WTC11 (cell line): ENCODE data around the gene MRAS. TPM values are rescaled to one million over a fixed set of nuclear protein-coding genes. Genes with fewer than 3 reads are reported as not detected.

Source experiments
- ATAC-seq: fragments of 200-7000 bp; cut with Tn5 transposase; 2 replicates; pipeline ENCODE4 v1.10.0; 2021; ENCODE audit warnings: mild to moderate bottlenecking, moderate library complexity
- CTCF ChIA-PET: fragments of 300-600 bp; sonication (Branson Sonifier 250); formaldehyde crosslinking; loops from one replicate; lab custom pipeline; 2021; ENCODE audit warnings: antibody characterized with exemption; lab: Charles Lee
- POLR2A ChIA-PET: fragments of 350-600 bp; sonication (Branson Sonifier 250); formaldehyde crosslinking; loops from one replicate; lab custom pipeline; 2021; ENCODE audit warnings: antibody characterized with exemption; lab: Charles Lee
- DNase-seq: peaks from one replicate; pipeline ENCODE4 v3.0.0; 2021; ENCODE audit warnings: low spot score
- H3K27ac Mint-ChIP-seq: 2 replicates; pipeline ENCODE4 v1.8.0; 2021; ENCODE audit warnings: mixed read lengths
- H3K27me3 Mint-ChIP-seq: 2 replicates; pipeline ENCODE4 v1.8.0; 2021; ENCODE audit warnings: low read depth, mild to moderate bottlenecking, moderate library complexity, mixed read lengths
- H3K36me3 Mint-ChIP-seq: 2 replicates; pipeline ENCODE4 v1.8.0; 2021; ENCODE audit warnings: mixed read lengths
- H3K4me1 Mint-ChIP-seq: 2 replicates; pipeline ENCODE4 v1.8.0; 2022; ENCODE audit warnings: mixed read lengths
- H3K4me3 Mint-ChIP-seq: 2 replicates; pipeline ENCODE4 v1.8.0; 2021; ENCODE audit warnings: mild to moderate bottlenecking, moderate library complexity, mixed read lengths
- H3K9me3 Mint-ChIP-seq: 2 replicates; pipeline ENCODE4 v1.8.0; 2021; ENCODE audit warnings: mixed read lengths
- GABPB1 ChIP-seq: sonication (generic); formaldehyde crosslinking; IDR thresholded peaks from 2 replicates; pipeline ENCODE4 v1.8.1; 2023; ENCODE audit warnings: mild to moderate bottlenecking, missing genetic modification reagents
- JAZF1 ChIP-seq: fragments of 250-450 bp; sonication (Bioruptor Pico); IDR thresholded peaks from 2 replicates; pipeline ENCODE4 v1.9.0; 2021; ENCODE audit warnings: moderate library complexity, mild to moderate bottlenecking, inconsistent platforms
- RELA ChIP-seq: sonication (generic); formaldehyde crosslinking; IDR thresholded peaks from 2 replicates; pipeline ENCODE4 v1.8.1; 2022; ENCODE audit warnings: missing genetic modification reagents, mild to moderate bottlenecking, borderline replicate concordance
- SMAD3 ChIP-seq: sonication (generic); formaldehyde crosslinking; IDR thresholded peaks from 2 replicates; pipeline ENCODE4 v1.8.0; 2022; ENCODE audit warnings: missing genetic modification reagents, mild to moderate bottlenecking, borderline replicate concordance
- SMAD4 ChIP-seq: sonication (generic); formaldehyde crosslinking; IDR thresholded peaks from 2 replicates; pipeline ENCODE4 v1.8.0; 2022; ENCODE audit warnings: mild to moderate bottlenecking, missing genetic modification reagents
- SP1 ChIP-seq: sonication (generic); formaldehyde crosslinking; conservative IDR thresholded peaks from 2 replicates; pipeline ENCODE4 v1.8.1; 2022; ENCODE audit warnings: missing genetic modification reagents
- TCF7 ChIP-seq: sonication (generic); formaldehyde crosslinking; IDR thresholded peaks from 2 replicates; pipeline ENCODE4 v1.8.0; 2022; ENCODE audit warnings: mild to moderate bottlenecking, low read depth, missing genetic modification reagents, moderate library complexity
- ZNF121 ChIP-seq: sonication (generic); formaldehyde crosslinking; IDR thresholded peaks from 2 replicates; pipeline ENCODE4 v1.8.0; 2023; ENCODE audit warnings: missing genetic modification reagents
- ZNF317 ChIP-seq: sonication (generic); formaldehyde crosslinking; IDR thresholded peaks from 2 replicates; pipeline ENCODE4 v1.8.1; 2023; ENCODE audit warnings: low read depth, mild to moderate bottlenecking, moderate library complexity, missing genetic modification reagents, borderline replicate concordance
- ZNF396 ChIP-seq: fragments of 250-450 bp; sonication (Bioruptor Pico); IDR thresholded peaks from 2 replicates; pipeline ENCODE4 v1.8.0; 2021; ENCODE audit warnings: mild to moderate bottlenecking, moderate library complexity, borderline replicate concordance
- total RNA-seq: library from RNA; stranded (reverse); gene quantifications from 3 replicates; pipeline ENCODE4 v1.2.3, GENCODE V29; 2021
- TF ChIP-seq, protein P1 (sequence below): sonication (generic); formaldehyde crosslinking; conservative IDR thresholded peaks from 2 replicates; pipeline ENCODE4 v1.8.1; 2023; ENCODE audit warnings: mild to moderate bottlenecking, low read depth, missing genetic modification reagents, moderate library complexity
- TF ChIP-seq, protein P2 (sequence below): sonication (generic); formaldehyde crosslinking; IDR thresholded peaks from 2 replicates; pipeline ENCODE4 v1.8.1; 2022; ENCODE audit warnings: missing genetic modification reagents, borderline replicate concordance
- TF ChIP-seq, protein P3 (sequence below): sonication (generic); formaldehyde crosslinking; IDR thresholded peaks from 2 replicates; pipeline ENCODE4 v1.8.1; 2022; ENCODE audit warnings: low read depth, mild to moderate bottlenecking, moderate library complexity, missing genetic modification reagents, borderline replicate concordance
- TF ChIP-seq, protein P4 (sequence below): sonication (generic); formaldehyde crosslinking; IDR thresholded peaks from 2 replicates; pipeline ENCODE4 v1.8.0; 2022; ENCODE audit warnings: mild to moderate bottlenecking, missing genetic modification reagents
- TF ChIP-seq, protein P5 (sequence below): sonication (generic); formaldehyde crosslinking; IDR thresholded peaks from 2 replicates; pipeline ENCODE4 v1.8.0; 2023; ENCODE audit warnings: mild to moderate bottlenecking, missing genetic modification reagents

The MRAS gene
- total RNA-seq, 1 experiment from 2014 or later: 14.8 TPM

DNA sequence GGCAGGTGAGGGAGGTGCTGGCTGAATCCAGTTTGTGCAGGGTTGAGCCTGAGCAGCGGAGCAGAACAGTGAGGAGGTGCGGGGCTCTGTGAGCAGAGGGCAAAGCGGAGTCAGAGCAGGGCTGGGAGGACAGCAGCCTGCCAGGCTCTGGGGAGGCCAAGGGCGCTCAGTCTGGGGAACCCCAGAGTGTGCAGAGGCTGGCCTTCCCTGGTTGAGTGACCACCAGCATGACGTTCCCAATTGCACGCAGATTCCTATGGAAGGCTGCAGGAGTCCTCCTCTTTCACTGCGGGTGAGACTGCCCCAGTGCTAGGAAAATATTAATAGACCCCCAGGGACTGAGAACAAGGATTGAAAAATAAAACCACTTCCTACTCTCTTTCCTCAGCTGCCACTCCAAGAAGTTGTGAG lies 13.2 kb downstream of the MRAS start:
- H3K27ac Mint-ChIP-seq: no peak overlapping the region
- TF ChIP-seq ZNF317 (CRISPR knock-in tag): no peak
- no peak for TF ChIP-seq TCF7 (CRISPR knock-in tag)
- no peak for TF ChIP-seq SMAD4 (CRISPR knock-in tag)
- no peak for TF ChIP-seq ZNF396
- TF ChIP-seq, protein P1, sequence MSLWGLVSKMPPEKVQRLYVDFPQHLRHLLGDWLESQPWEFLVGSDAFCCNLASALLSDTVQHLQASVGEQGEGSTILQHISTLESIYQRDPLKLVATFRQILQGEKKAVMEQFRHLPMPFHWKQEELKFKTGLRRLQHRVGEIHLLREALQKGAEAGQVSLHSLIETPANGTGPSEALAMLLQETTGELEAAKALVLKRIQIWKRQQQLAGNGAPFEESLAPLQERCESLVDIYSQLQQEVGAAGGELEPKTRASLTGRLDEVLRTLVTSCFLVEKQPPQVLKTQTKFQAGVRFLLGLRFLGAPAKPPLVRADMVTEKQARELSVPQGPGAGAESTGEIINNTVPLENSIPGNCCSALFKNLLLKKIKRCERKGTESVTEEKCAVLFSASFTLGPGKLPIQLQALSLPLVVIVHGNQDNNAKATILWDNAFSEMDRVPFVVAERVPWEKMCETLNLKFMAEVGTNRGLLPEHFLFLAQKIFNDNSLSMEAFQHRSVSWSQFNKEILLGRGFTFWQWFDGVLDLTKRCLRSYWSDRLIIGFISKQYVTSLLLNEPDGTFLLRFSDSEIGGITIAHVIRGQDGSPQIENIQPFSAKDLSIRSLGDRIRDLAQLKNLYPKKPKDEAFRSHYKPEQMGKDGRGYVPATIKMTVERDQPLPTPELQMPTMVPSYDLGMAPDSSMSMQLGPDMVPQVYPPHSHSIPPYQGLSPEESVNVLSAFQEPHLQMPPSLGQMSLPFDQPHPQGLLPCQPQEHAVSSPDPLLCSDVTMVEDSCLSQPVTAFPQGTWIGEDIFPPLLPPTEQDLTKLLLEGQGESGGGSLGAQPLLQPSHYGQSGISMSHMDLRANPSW (CRISPR knock-in tag): no peak
- no peak for TF ChIP-seq SMAD3 (CRISPR knock-in tag)
- TF ChIP-seq, protein P2, sequence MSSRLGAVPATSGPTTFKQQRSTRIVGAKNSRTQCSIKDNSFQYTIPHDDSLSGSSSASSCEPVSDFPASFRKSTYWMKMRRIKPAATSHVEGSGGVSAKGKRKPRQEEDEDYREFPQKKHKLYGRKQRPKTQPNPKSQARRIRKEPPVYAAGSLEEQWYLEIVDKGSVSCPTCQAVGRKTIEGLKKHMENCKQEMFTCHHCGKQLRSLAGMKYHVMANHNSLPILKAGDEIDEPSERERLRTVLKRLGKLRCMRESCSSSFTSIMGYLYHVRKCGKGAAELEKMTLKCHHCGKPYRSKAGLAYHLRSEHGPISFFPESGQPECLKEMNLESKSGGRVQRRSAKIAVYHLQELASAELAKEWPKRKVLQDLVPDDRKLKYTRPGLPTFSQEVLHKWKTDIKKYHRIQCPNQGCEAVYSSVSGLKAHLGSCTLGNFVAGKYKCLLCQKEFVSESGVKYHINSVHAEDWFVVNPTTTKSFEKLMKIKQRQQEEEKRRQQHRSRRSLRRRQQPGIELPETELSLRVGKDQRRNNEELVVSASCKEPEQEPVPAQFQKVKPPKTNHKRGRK (CRISPR knock-in tag): no peak
- no peak for TF ChIP-seq RELA (CRISPR knock-in tag)
- TF ChIP-seq, protein P3, sequence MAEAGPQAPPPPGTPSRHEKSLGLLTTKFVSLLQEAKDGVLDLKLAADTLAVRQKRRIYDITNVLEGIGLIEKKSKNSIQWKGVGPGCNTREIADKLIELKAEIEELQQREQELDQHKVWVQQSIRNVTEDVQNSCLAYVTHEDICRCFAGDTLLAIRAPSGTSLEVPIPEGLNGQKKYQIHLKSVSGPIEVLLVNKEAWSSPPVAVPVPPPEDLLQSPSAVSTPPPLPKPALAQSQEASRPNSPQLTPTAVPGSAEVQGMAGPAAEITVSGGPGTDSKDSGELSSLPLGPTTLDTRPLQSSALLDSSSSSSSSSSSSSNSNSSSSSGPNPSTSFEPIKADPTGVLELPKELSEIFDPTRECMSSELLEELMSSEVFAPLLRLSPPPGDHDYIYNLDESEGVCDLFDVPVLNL (CRISPR knock-in tag): no peak
- TF ChIP-seq SP1 (CRISPR knock-in tag): no peak
- TF ChIP-seq, protein P4, sequence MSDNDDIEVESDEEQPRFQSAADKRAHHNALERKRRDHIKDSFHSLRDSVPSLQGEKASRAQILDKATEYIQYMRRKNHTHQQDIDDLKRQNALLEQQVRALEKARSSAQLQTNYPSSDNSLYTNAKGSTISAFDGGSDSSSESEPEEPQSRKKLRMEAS (CRISPR knock-in tag): no peak
- no peak for TF ChIP-seq JAZF1 (CRISPR knock-in tag)
- CTCF ChIA-PET: no interaction called here

DNA sequence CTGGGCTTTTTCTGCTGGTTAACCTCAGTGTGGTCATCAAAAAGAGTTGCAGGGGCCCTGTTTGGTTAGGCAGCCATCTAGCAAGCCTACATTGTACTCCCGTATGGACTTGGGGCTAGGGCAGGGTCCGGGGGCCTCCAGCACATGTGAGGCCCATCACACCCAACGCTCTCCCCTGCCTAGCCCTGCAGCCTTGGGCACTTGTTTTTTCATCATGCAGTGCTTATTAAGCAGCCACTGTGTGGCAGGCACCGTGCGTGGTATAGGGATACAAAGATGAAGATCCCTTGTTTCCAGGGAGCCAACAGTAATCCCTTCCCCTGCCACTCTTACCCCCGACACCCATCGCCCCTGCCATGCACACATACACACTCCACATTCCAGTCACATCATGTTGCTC lies 14.2 kb downstream of the MRAS start:
- H3K27me3 Mint-ChIP-seq: no peaks in the 10 kb centered on the region

More for the DNA sequence above, 13.2 kb downstream of the MRAS start:
- POLR2A ChIA-PET: no interaction called here
- H3K4me1 Mint-ChIP-seq: peaks cover 7% of the 10 kb centered on the region; the same call in 1 of the 2 replicates
- no peaks in the 10 kb centered on the region for H3K36me3 Mint-ChIP-seq
- H3K9me3 Mint-ChIP-seq: no peaks in the 10 kb centered on the region
- DNase-seq (no peak), ATAC-seq (no peak)
- H3K27me3 Mint-ChIP-seq: no peaks in the 10 kb centered on the region
- no peak overlapping the region for H3K4me3 Mint-ChIP-seq

More for the DNA sequence above, 14.2 kb downstream of the MRAS start:
- Mint-ChIP-seq H3K36me3 (no peaks in the 10 kb centered on the region), H3K9me3 (no peaks in the 10 kb centered on the region), H3K4me3 (no peak overlapping the region), H3K27ac (no peak overlapping the region), H3K4me1 (peaks cover 5% of the 10 kb centered on the region; the same call in 1 of the 2 replicates)
- POLR2A ChIA-PET: no interaction called here
- TF ChIP-seq GABPB1 (CRISPR knock-in tag) (no peak), ZNF121 (CRISPR knock-in tag) (no peak)
- TF ChIP-seq, protein P5, sequence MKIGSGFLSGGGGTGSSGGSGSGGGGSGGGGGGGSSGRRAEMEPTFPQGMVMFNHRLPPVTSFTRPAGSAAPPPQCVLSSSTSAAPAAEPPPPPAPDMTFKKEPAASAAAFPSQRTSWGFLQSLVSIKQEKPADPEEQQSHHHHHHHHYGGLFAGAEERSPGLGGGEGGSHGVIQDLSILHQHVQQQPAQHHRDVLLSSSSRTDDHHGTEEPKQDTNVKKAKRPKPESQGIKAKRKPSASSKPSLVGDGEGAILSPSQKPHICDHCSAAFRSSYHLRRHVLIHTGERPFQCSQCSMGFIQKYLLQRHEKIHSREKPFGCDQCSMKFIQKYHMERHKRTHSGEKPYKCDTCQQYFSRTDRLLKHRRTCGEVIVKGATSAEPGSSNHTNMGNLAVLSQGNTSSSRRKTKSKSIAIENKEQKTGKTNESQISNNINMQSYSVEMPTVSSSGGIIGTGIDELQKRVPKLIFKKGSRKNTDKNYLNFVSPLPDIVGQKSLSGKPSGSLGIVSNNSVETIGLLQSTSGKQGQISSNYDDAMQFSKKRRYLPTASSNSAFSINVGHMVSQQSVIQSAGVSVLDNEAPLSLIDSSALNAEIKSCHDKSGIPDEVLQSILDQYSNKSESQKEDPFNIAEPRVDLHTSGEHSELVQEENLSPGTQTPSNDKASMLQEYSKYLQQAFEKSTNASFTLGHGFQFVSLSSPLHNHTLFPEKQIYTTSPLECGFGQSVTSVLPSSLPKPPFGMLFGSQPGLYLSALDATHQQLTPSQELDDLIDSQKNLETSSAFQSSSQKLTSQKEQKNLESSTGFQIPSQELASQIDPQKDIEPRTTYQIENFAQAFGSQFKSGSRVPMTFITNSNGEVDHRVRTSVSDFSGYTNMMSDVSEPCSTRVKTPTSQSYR (CRISPR knock-in tag): no peak
- CTCF ChIA-PET: no interaction called here
- ATAC-seq (no peak), DNase-seq (no peak)
